ENCODE measurements around the gene WDTC1. TPM values are rescaled to one million over a fixed set of nuclear protein-coding genes. Genes with fewer than 3 reads are reported as not detected.

Gene WDTC1
- polyA plus RNA-seq, 3 donors = 46.7 to 54.0 (median 47.0) TPM

DNA sequence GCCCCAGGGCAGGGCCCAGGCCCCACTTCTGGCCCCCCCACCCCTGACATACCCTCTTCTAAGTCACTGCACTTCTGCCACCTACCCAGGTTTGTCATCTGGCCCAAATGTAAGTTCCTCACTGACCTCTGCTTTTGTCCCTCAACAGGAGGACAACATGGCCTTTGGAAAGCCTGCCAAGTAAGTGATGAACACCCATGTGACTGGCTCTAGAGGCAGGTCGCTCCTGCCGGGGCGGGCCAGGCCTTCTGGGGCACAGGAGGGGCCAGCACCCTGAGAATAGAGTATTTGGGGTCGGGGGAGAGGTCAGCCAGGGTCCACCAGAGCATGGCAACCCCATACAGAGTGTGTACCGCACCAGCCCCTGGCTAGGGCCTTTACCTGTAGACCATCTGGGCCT lies 97.5 kb downstream of the WDTC1 start:
- no peak for DNase-seq

GRCh38 chr1:27332536-27333281 lies 98.3 kb downstream of the WDTC1 start:
- DNase-seq = no peak

GRCh38 chr1:27333717-27334279 lies 99.4 kb downstream of the WDTC1 start:
- no peak for DNase-seq

- DNase-seq = no peak
Observed at GRCh38 chr1:27335506-27336422, 101.3 kb downstream of the WDTC1 start.

- no peak for DNase-seq
Observed at GRCh38 chr1:27336756-27337155, 102.3 kb downstream of the WDTC1 start.

DNA sequence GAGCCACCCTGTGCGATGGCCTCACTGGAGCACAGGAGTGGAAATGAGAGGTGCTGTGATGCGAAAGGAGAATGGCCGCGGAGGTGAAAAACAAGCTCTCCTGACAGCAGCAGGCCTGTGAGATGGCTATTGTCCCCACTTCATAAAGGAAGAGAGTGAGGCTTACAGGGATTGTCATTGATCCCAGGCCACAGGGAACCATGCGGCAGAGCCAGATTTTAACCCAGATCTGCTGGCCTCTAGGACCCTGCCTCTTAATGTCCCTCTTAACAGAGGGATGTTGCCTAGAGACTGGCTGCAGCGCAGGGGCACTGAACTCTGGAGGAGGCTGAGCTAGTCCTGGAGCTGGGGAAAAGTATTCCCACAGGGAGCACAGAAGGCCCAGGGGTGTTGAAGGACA lies 104.3 kb downstream of the WDTC1 start:
- DNase-seq = no peak

GRCh38 chr1:27339213-27339612 lies 104.8 kb downstream of the WDTC1 start:
- DNase-seq = no peak

DNA sequence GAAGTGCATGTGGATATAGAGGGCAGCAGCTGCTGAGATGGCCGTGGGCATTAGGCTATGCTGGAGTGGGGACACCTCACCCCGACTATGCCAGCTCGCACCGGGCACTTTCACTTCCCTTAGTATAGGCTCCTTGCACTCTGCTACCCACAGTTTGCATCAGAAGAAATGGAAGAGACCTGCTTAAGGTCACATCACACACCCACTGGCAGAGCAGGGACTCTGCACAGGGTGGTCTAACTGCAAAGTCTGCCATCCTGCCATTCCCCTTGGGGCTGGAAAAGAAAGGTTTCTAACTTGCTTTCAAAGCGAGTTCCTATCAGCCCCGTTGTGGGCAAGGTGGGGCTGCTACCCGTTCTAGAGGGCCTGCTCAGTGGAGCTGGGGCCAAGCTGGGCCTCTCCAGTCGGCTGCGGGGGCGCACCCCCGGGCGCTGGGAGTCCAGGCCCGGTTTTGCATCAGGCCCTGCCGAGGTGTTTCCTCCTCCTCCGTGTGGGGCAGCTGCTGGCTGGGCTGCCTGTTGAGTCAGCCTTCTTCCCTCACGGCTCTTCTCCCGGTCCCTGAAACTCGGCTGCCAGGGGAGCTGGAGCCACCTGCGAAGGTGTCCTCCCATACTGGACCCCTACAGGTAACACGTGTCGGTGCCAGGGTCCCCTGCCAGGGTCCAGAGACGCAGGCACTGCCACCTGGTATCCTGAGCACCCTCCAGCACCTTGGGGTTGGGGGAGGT lies 107.3 kb downstream of the WDTC1 start, which contains the start of gene SYTL1:
Gene SYTL1, plus strand, starts transcription at position 498 of the 728 bp plus-strand sequence. CDS start 3,313 bp downstream, outside the sequence.
- no peak for DNase-seq

DNA sequence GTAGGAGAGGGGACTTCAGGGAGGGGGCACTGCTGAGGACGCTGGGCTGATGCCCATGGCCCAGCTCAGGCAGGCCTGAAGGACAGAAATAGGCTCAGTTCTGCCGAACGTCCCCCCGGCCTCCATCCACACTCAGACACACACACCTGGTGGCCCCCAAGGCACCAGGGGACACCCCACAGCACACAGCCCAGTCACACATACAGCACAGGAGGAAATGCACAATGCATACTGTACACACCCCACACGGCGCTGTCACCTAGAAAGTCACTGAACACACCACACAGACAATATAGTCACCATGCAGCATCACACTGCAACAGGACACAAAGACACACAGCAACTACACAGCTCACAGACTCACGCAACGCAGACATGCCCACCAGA lies 108.0 kb downstream of the WDTC1 start:
- no peak for DNase-seq

- DNase-seq = no peak
Observed at GRCh38 chr1:27342778-27343638, 108.6 kb downstream of the WDTC1 start.

- DNase-seq = no peak
Observed at GRCh38 chr1:27343639-27344025, 109.2 kb downstream of the WDTC1 start.

DNA sequence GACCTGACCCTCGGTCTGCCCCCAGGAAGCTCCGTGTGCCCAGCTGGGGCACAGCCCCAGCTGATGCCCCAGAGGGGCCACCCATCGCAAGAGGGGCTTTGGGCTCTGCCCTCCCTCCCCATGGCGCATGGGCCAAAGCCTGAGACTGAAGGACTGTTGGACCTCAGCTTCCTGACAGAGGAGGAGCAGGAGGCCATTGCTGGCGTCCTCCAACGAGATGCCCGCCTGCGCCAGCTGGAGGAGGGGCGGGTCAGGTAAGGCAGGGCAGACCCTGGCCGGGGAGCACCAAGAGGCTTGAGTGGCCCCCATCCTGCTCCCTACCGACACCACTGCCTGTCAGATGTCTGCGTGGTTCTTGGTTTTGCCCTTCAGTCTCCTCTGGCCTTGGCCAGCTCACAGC lies 110.8 kb downstream of the WDTC1 start:
- no peak for DNase-seq

DNA sequence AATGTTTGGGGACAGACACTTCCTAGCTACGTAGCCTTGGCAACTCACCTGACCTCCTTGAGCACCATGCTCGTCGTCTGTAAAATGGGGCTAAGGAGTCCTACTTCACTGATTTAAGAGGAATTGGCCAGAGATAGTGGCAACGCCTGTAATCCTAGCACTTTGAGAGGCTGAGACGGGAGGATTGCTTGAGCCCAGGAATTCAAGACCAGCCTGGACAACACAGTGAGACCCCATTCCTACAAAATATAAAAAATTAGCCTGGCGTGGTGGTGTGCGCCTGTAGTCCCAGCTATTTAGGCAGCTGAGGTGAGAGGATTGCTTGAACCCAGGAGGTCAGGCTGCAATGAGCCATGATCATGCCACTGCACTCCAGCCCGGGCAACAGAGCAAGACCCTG lies 111.9 kb downstream of the WDTC1 start:
- no peak for DNase-seq

DNA sequence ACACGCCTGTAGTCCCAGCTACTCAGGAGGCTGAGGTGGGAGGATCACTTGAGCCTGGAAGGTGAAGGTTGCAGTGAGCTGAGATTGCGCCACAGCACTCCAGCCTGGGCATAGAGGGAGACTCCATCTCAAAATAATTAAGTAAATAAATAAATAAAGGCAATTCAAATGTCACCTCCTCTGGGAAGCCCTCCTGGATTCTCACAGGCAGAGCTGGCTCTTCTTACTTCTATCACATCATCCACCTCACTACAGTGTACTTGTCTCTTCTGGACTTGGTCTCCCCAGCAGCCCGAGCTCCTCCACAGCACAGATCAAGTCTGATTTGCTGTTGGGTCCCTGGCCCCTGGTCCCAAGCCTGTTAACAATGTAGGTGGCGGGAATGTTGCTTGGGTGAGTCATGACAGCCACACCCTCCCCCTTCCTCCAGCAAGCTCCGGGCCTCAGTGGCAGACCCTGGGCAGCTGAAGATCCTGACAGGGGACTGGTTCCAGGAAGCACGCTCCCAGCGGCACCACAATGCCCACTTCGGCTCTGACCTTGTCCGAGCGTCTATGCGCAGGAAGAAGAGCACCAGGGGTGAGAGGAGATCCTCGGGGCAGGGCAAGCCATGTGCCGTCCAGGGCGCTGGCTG lies 112.7 kb downstream of the WDTC1 start:
- DNase-seq = no peak

DNA sequence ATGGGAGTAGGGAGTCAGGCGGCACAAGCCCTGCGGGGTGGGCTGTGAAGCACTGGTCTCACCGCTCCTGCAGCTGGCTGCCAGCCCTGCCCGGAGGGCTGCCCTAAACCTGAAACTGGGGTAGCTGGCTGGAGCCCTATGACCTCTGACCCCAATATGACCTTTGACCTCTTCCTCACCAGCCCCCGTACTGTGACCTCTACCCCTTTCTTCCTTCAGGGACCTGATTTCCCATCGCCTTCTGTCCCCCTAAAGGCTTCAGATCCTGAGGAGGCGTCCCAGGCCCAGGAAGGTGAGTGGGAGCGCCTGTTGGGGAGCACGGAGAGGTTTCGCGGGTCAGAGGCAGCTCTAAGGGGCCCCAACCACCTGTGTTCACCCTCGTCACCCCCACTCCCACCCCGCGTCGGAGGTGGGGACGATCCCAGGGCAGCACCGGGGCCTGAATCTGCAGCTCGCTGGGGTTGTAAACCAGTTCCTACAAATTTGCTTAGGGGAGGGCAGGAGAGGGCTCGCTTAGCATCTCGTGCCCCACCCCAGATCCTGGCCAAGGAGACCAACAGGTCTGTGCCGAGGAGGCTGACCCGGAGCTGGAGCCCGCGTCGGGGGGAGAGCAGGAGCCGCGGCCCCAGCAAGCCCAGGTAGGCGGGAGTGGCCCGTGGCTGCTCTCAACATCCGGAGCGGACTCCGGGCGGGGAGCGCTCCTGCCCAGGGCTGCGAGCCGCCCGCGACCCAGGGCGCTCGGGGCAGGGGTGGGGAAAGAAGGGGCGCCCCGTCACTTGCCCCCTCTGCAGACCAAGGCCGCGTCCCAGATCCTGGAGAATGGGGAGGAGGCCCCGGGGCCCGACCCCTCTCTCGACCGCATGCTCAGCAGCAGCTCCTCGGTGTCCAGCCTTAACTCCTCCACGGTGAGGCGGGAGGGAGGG lies 114.7 kb downstream of the WDTC1 start:
- no peak for DNase-seq

DNA sequence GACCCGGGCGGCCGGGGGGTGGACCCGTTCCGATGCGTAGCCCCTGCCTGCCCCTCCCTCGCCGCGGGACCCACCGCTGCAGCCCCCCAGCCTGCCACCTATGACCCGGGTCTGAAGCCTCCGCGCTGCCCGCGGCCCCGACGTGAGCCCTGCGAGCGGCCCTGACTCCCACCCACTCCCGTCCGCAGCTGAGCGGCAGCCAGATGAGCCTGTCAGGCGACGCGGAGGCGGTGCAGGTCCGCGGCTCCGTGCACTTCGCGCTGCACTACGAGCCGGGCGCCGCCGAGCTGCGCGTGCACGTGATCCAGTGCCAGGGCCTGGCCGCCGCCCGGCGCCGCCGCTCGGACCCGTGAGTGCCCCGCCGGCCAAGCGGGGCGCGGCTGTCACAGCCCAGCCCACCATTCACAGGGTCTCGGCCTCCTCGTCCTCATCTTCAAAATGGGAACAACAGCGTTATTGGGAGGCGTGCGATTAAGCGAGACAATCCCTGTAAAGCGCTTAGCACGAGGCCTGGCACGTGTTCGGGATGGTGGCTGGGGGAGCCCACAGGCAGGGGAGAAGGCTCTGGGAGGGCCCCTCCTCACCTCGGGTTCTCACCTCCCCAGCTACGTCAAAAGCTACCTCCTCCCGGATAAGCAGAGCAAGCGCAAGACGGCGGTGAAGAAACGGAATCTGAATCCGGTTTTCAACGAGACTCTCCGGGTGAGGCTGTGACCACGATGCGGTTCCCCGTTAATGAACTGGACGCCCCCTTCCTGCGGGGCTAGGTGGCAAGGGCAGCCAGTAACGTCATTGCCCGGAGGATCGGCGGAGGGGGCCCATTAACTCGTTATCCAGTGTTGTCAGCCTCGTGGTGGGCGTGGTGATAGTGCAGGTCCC lies 115.6 kb downstream of the WDTC1 start:
- DNase-seq = no peak

GRCh38 chr1:27350663-27351540 lies 116.5 kb downstream of the WDTC1 start:
- DNase-seq = no peak
